NCI-H1930 (cell line): ENCODE data around the gene MATN1.

ENCODE experiments used
- DNase-seq, 2 experiments: peaks; one replicate each; lab custom pipeline; 2025; lab: John Stamatoyannopoulos, UW

MATN1 gene

DNA sequence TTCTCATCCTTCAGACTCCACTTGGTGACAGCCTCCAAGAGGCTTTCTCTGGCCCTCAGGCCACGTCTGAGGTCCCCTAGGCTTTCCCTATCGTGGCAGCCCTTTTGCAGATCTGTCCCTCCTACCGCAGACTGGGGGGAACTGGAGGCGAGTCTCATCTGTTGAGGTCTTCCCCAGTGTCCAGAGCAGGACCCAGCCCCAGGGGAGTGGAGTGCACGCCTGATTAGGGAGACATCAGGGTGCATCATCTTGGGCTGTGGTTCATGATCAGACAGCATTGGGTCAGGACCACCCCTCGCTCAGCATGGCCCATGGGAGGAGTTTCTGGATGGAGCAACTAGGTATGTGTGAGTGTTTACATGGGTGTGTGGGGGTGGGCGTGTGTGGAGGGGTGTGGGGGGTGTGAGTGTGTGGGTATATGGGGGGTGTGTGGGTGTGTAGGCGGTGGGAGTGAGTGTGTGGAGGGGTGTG, 8.5 kb upstream of the MATN1 start:
- no peak for DNase-seq

DNA sequence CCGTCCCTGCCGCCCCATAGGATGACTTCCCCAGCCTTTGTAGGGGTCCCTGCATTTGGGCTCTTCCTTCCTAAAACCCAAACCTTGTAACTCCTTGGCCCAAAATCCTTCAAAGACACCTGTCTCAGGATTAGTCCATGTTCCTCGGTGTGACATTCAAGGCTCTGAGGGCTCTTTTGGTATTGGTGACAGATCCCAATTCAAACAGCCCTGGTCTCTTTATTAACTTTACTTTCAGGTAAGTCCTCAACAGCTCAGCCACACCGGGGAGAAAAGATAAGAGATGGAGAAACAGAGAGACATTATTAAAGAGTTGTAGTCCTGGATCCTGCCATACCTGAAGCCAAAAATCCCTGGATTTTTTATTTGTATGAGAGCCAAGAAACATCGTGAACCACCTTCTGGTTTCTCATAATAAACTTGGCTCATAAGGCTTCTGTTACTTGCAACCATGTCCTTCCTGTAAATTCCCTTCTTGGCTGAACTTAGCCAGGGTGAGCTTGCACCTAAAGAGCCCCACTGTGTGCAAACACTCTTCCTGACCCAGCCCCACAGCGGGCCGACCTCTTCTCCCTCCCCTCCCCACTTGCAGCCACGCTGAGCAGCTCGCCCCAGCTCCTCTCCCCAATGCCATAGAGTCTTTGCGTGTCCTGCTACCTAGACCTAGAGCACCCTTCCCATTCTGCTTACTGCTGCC, 7.9 kb upstream of the MATN1 start:
- no peak for DNase-seq

DNA sequence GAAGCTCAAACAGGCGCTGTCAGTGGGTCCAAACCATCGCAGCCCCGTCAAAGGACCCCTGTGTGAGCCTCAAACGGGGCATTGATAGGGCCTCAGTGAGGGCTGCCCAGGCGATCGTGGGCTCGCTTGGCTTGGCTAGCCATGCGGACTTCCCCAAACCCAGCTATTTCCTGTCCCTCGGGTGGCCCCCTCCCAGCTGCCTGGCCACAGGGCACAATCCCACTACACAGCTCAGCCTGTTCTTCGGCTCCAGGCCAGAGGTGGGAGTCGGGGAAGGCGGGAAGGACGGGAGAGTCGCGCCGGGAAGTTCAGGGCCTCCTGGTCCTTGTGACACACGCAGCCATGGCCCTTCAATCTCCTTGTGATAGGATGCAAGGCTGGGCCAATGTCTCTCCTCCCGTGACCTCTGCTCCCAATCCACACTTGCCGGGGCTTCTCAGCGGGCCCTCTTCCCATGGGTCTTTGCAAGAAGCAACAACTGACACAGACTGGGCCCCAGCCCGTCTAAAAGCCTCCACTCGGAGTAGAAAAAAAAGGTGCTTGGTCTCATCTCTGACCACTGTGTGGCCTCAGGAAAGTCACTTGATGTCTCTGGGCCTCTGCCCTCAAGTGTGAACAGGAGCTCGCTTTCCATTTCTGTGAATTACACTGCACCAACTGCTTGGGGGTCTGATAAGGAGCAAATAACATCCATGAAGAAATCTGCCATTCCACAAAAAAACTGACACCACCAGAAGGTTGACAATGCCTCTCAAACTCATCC, 7.1 kb upstream of the MATN1 start:
- no peak for DNase-seq

DNA sequence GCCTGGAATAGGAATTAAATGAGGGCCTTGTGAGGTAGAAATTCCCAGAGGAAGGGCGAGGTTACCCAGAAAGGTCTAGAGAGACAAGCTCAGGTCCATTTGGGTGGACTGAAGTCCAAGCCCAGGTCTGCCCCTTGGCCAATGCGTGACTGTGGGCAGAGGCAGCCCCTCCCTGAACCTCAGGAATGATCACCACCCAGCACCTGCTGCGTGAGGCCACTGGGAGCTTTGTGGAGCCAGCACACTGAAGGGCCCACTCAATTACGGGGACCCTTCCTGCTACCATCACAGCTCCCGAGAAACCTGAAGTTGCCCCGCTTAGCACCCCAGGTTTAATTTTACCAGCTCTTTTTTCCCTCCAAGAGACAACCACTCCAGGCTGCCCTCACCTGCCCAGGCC, 6.5 kb upstream of the MATN1 start:
- DNase-seq: no peak

DNA sequence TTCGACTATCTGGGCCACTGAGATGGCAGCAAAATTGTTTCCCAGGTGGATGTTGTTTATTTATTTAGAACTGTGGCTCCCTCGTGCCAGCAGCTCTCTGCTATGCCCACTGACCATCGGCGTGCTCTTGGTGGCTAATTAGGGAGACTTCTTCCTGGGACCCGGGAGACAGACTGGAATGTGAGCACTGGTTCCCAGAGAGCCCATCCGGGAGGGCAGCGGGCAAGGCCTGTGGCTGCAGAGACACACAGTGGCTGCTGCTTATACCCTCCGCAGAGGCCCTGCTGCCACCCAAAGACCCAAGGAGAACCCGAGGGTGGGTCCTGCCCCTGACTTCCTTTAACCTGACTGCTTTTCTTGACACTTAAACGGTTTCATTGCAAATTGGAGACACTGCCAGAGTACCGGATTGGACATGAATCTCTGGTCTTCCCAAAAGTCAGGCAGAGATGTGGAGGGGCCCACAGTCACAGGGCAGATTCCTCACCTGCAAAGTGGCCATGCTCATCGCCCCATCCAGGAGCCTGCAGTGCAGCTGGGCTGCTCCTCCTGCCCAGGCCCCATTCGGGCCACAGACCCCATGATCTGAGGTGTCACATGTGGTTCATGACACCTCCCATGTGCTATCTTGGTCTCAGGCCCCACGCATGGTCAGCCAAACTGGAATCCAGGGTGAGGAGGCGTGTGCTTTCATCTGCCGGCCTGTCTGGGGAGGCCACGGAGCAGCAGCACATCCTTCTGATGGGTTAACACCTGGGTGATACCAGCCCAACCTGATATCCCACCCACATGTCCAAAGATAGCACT, 5.7 kb upstream of the MATN1 start:
- DNase-seq: no peak

DNA sequence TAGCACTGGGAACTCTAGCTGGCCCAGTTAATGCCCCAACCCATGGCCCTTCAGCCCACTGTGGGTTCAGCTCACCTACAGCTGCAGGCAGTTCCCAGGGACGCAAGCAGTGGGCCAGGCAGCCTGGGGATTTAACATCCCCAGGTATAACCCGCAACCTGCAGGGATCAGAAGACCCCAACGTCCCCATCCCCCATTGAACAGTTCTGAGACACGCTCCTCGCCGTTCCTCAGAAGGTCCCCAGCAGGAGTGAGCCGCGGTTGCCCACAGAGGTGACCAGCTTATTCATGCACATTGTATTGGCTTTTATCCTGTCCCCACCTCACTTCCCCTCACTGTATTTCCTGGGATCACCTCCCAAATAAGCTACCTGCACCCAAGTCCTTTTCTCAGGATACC, 5.0 kb upstream of the MATN1 start:
- DNase-seq: no peak

DNA sequence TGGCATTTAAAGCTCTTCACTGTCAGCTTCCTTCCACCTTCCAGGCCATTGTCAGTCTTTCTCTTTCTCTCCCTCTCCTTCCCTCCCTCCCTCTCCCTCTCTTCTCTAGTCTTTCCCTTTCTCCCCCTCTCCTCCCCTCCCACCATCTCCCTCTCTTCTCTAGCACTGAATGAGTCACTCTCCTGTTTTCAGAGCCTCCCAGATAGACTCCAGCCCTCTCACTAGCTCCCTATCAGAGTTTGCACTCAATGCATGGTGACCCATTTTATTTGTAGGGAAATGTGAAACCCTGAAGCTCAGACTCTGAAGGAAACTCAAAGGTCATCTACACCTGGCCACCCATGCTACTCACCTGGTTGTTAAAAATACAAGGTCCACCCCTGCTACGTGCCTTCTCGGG, 4.4 kb upstream of the MATN1 start:
- DNase-seq: no peak

DNA sequence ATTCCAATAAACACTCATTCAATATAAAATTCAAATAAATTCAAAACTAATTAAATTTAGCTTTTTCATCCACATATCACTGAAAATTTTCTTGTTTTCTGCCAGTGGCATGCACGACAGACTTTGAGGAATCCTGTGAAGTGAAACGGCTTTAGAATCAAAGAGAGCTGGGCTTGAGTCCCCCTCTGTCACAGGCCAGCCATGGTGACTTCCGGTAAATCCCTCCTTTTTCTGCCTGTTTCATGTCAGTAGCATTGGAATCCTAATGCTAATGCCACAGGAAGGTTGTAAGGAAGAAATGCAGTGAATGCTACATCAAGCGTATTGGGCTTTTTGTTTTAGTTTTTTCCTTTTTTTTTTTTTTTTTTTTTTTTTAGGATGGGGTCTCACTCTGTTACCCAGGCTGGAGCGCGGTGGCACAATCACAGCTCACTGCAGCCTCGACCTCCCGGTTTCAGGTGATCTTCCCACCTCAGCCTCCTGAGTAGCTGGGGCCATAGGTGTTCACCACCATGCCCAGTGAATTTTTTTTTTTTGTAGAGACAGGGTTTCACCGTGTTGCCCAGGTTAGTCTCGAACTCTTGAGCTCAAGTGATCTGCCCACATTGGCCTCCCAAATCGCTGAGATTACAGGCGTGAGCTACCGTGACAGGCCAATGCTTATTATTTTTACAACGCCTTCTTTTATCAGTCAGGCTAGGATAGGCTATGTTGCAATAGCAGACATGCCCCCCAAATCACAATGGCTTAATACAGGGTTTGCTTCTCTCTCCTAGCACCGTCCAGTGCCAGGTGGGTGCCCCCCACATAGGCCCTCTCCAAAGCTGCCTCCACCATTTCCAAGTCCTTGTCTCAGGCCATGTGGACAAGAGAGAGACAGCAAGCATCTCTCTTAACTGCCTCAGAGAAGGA, 3.6 kb upstream of the MATN1 start:
- DNase-seq: no peak

DNA sequence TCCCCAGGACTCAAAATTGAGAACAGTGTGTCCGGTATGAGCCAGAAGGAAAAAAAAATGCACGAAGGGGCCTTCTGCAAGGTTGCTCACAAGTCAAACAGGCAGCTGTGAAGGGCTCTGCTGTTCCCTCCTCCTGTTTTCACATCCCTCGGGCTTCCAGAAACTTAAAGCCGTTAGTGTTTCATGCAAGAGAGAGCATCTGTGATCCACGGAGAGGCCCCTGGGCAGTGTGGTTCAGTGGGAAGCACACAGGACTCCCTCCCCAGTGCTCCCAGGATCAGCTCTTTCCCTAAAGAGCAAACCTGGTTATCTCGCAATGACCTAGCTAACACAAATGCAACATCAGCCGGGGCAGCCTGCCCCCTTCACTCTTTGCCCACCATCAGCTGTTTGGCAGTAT, 2.9 kb upstream of the MATN1 start:
- no peak for DNase-seq

DNA sequence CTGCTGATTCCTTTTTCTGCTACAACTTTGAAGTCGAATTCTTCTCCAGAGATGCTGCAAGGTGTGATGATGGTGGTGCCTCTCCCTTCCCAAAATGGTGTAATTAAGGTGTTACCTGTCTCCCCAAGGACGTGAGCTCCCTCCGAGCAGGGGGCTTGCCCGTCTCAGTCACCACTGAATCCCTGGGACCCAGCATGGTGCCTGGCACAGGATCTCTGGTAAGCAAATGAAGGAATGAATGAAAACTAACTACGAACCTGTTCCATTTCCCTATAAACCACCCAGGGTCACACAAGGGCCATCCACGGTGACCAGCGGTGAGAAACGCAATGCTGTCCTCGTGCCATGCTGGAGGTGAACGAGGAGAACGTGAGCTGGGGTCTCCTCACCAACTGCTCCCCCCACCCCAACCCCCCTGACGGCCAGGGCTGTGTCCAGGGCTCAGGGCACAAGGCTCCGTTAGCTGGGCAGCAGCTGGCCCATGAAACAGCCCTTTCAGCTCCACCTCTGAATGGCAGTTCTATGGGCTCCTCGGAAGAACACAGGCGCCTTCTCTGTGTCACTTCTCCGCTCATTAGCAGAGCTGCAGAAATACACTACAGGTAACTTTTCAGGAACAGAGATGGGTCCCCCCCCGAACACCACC, 2.2 kb upstream of the MATN1 start:
- no peak for DNase-seq

DNA sequence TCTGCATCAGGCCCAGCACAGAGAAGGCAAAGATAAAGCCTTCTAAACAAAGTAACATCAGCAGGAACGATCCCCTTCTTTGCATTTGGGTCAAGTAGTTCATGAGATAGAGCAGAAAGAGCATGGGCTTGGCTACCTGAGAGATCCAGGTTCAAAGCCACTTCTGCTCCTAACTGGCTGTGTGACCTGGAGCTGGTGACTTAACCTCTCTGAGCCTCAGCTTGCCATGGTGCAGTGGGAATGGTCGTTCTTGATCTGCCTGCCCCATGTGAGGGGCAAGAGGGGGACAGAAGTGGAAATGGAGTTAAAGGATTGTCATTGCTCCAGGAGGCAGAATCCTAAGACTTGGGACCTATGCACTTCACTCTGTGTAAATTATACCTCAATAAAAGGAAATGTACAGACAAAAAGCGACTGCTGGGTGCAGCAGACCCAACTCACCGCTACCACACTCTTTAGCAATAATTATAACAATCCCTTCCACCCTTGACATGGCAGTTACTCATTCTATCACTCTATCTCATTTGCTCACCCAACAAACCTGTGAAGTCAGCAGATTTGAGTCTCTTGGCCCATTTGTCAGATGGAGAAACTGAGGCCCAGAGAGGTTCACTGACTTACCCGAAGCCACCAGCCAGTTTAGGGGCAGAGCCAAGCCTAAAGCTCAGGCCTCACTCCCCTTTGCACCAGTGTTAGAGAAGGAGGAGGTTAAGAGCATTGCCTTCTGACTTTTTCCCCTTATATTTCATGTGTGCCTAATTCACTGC, 1.5 kb upstream of the MATN1 start:
- no peak for DNase-seq

DNA sequence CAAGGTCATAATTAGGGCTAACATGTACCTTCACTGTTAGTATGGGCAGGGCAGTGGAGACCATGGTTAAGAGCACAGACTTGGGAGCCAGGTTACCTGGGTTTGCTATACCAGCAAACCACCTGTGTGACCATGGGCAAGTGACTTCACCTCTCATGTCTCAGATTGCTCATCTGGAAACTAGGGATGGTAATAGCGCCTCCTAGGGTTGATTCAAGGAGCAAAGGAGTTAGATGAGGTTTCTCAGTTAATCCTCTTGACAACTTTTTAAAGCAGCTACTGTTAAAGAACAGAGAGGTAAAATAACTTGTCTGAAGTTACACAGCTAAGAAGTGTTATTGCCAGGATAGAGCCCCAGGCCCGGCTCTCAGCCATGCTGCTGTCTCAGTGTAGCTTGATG, 790 bp upstream of the MATN1 start:
- no peak for DNase-seq

DNA sequence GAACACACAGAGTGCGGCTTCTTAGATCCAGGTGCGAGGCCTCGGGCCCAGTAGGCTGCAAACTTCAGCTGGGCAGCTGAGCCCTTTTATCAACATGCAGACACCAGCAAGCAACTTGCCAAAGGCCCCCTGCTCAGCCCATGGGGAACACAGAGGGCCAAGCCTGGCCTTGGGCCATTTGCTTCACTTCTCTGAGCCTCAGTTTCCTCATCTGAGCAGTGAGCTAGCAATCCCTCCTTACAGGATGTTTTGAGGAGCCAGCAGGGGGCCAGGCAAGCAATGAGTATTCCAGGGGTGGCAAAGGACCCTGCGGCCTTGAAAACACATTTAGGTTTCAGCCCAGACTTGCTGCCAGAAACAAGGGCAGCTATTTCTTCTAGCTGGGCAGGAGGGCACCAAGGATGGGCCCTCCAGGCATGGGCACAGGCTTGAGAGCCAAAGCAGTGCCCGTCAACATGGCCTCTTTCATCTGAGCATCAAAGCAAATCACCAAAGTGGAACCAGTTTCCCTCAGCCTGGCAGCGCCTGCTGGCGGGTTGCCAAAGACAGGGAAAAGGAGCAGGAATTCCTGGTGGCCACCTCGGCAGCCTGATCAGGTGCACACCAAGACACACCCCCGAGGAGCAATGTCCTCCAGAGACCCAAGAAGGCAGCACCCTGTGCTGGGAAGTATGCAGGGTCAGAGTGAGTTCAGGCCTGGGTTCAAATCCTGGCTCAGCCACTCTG, 1.4 kb downstream of the MATN1 start:
- no peak for DNase-seq

DNA sequence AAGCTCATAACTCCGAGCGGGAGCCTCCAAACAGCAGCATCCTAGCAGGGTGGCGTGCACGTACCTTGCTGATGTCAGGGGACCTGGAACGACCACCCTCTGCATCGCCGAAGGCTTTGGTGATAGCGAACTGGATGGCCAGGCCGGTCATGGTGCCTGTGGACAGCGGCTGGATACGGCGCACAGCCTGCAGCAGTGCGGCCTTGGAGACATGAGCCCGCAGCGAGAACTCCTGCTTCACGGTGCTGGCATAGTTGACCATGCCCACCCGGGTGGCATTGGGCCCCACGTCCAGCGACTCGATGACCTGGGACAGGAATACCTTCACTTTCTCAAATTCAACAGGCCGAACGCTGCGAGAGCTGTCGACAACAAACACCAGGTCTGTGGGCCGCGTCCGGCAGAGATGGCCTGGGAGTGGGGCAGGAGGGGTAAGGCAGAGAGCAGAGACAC, 2.0 kb downstream of the MATN1 start:
- DNase-seq: no peak

DNA sequence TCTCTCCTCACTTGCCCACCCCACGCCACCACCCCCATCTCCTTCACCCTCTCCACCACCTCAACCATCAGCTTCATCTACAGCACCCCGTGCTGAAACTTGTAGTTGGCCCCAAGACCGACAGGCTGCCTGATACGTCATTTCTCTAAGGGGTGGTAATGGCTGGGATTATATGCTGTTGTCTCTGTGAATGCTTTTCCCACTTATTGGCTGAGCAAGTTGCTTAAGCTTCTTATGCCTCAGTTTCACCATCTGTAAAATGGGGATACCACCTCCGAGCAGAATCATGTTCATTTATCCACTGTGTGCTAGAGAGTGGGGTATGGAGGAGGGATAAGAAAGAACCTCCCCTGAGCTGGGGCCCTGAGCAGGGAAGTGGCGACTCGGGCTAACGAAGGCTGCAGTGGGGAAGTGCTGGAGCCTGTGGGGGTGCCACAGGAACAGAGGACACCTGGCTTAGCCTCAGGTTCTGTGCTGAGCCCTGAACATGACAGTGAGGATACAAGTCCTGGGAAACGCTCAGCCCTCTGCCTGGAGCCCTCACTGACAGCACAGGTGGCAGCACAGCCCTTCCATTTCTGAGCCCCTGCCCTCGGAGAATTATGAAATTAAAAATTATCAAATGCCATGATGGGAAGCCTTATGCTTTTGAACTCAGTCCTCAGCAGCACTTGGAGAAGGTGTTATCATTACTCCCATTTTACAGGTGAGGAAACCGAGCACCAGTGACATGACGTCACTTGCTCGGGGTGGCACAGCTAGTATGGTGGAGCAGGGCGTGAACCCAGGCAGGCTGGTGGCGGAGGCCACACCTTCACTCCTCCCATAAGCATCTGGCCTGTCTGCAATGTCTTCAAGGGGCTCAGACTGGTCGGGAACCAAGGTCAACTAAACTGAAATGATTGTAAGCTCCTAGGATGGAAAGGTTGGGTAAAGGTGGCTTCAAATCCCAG, 2.8 kb downstream of the MATN1 start:
- DNase-seq: no peak

DNA sequence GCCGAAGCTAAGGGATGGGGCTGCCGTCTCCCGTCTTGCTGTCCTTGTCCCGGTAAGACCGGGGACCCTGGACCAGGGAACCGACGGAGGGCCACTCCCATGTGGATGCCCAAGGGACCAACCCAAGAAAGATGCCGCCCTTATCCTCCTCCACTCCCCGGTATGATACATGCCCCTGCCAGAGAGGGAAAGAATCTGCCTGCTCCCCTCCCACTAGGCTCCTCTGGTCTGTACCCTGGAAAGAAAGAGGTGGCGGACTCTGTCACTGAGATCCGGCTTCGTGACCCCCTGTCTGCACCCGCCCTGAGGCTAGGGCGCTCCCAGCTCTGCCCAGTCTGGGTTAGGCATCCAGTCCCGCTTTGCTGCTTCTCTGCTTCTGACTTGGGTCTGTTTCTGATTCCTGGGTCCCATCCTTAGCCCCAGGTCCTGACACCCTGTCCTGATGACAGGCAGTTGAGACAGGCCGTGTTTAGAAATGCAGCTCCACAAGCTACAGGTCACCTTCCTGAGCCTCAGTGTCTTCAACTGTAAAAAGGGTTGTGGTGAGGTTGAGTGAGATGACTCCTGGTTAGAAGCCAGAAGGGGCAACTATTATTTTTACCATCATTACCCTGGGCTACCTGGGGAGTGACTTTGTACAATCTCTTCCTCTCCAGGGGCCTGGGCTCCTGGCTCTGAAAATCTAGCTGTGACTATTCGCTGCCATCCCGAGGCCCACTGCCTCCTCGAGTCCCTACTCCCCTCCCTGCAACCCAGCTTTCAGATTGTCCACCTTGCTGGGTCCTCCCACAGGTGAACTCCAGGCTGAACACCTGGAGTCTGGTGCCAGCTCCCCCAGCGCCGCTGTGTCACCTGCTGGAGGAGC, 3.7 kb downstream of the MATN1 start:
- no peak for DNase-seq

DNA sequence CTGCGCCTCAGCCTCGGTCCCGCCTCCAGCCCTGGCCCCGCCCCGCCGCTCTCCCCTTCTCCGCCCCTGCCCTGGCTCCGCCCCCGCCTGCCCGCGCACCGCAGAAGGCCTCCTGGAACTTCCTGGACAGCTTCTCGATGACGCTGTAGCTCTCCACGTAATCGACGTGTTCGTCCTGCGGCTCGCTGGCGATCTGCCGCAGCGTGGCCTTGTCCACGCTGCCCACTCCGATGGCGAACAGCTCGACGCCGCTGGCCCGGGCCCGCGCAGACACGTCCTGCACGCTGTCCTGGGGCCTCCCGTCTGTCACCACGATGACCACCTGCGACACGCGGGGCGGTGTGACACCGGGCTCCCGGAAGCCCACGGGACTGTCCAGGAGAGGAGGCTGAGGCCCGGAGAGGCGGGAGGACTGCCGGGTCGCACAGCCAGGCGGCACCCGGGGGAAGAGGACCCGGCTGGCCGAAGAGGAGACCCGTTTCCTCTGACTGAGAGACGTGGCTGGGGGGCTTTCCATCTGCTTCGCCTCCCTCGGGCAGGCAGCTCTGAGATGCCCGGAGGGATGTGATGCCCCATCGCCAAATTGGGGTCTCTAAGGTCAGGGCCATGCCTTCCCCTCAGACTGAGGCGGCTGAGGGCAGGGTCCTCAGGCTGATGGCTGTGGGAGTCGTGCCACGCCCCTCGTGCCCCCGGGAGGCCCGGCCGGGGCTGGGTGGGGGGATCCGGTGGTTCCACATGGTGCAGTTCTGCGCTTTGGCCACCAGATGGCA, 4.6 kb downstream of the MATN1 start:
- peak; percentile 50 to 66 for DNase-seq
